ENCODE measurements around the gene PLA2G6. TPM values are rescaled to one million over a fixed set of nuclear protein-coding genes. Genes with fewer than 3 reads are reported as not detected.

The PLA2G6 gene
- total RNA-seq, 2 experiments from 2014 or later, result 33.9 to 83.9 TPM

DNA sequence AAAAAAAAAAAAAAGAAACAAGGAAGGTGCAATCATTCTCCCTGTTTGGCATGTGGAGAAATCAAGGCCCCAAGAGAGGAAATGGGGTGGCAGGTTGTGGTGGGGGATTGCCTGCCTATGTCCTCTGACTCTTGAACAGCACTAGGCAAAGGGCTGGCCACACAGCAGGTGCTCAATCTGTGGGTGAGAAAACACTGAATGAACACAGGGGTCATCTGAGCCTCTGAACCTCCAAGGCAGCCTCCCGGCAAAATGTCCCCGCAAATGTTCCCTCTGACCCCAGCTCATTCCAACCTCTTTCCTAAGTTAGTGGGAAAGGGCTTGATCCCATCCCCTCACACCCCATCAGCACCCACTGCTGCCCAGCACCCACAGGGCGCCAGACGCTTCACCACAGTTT, 4.6 kb downstream of the PLA2G6 start:
- no peak overlapping the region for H2AFZ ChIP-seq (ENCODE audit: low read length)
- H3K79me2 ChIP-seq (ENCODE audit: insufficient read depth, low read depth, low read length), result peaks cover 6% of the 10 kb centered on the region; the same call in 1 of the 2 replicates
- no peaks in the 10 kb centered on the region for H3K9me3 ChIP-seq (ENCODE audit: low read length)
- no peak for TF ChIP-seq EZH2phosphoT487 (IDR thresholded peaks at IDR 0.05; ENCODE audit: borderline replicate concordance, low read depth, low read length)
- TF ChIP-seq, protein P1, sequence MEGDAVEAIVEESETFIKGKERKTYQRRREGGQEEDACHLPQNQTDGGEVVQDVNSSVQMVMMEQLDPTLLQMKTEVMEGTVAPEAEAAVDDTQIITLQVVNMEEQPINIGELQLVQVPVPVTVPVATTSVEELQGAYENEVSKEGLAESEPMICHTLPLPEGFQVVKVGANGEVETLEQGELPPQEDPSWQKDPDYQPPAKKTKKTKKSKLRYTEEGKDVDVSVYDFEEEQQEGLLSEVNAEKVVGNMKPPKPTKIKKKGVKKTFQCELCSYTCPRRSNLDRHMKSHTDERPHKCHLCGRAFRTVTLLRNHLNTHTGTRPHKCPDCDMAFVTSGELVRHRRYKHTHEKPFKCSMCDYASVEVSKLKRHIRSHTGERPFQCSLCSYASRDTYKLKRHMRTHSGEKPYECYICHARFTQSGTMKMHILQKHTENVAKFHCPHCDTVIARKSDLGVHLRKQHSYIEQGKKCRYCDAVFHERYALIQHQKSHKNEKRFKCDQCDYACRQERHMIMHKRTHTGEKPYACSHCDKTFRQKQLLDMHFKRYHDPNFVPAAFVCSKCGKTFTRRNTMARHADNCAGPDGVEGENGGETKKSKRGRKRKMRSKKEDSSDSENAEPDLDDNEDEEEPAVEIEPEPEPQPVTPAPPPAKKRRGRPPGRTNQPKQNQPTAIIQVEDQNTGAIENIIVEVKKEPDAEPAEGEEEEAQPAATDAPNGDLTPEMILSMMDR (conservative IDR thresholded peaks at IDR 0.05; ENCODE audit: low read length), result no peak
- ChIA-PET POLR2A (no interaction called here), CTCF (ENCODE audit: unreplicated experiment) (no interaction called here)
- H3K36me3 ChIP-seq (ENCODE audit: insufficient read depth, low read length), result no peaks in the 10 kb centered on the region
- no peaks in the 10 kb centered on the region for H4K20me1 ChIP-seq (ENCODE audit: insufficient read depth, low read length)
- H3K4me1 ChIP-seq (ENCODE audit: insufficient read depth, low read length, poor library complexity, severe bottlenecking), result peaks cover 28% of the 10 kb centered on the region
- no peak for DNase-seq (ENCODE audit: low spot score)
- no peaks in the 10 kb centered on the region for H3K9me2 ChIP-seq (ENCODE audit: insufficient read depth, low read length)
- no peak overlapping the region for H3K4me2 ChIP-seq (ENCODE audit: low read length)
- no peak overlapping the region for H3K27ac ChIP-seq (ENCODE audit: low read depth, low read length, poor library complexity, severe bottlenecking)
- H3K4me3 ChIP-seq (ENCODE audit: low read depth, low read length, poor library complexity, severe bottlenecking), result no peak overlapping the region
- no TSS peak for BruUV-seq (replicated peaks)
- intact Hi-C loops (cut with micrococcal nuclease; ENCODE audit: unreplicated experiment), result no loop called here

DNA sequence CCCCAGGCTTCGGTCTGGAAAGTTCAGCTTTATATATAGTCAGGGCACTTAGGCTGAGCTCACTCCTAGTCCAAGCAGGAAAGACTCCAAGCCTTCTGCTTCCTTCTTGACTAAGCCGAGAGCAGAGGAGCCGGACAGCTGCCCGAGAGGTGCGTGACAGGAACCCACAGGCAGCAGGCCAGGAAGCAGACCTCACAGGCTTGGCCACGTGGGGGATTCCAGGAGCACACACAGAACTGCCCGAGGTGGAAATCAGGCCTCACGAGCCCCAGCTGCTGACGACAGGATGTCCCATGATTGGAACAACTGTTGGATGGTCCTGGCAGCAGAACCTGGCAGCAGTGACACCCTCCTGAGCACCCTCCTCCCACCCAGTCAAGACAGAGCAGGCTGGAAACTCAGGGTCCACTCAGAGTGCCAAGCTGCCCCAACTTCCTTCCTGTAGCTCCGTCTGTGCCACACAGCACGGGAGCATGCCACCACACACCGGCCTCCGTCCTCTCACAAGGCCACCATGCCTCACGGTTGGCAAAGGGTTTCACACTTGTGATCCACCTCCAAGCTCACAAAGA, 5.4 kb downstream of the PLA2G6 start:
- Histone ChIP-seq H2AFZ (ENCODE audit: low read length) (no peak overlapping the region), H3K4me3 (ENCODE audit: low read depth, low read length, poor library complexity, severe bottlenecking) (no peak overlapping the region), H3K4me1 (ENCODE audit: insufficient read depth, low read length, poor library complexity, severe bottlenecking) (peaks cover 30% of the 10 kb centered on the region), H3K4me2 (ENCODE audit: low read length) (no peak overlapping the region), H3K27ac (ENCODE audit: low read depth, low read length, poor library complexity, severe bottlenecking) (no peak overlapping the region), H3K9me3 (ENCODE audit: low read length) (no peaks in the 10 kb centered on the region), H3K9me2 (ENCODE audit: insufficient read depth, low read length) (no peaks in the 10 kb centered on the region), H3K36me3 (ENCODE audit: insufficient read depth, low read length) (no peaks in the 10 kb centered on the region), H4K20me1 (ENCODE audit: insufficient read depth, low read length) (no peaks in the 10 kb centered on the region), H3K79me2 (ENCODE audit: insufficient read depth, low read depth, low read length) (peaks cover 4% of the 10 kb centered on the region; the same call in 1 of the 2 replicates)
- POLR2A ChIA-PET, result no interaction called here
- intact Hi-C loops (cut with micrococcal nuclease; ENCODE audit: unreplicated experiment), result no loop called here
- TF ChIP-seq EZH2phosphoT487 (IDR thresholded peaks at IDR 0.05; ENCODE audit: borderline replicate concordance, low read depth, low read length), result no peak
- TF ChIP-seq, protein P1 (conservative IDR thresholded peaks at IDR 0.05; ENCODE audit: low read length), result no peak
- CTCF ChIA-PET (ENCODE audit: unreplicated experiment), result no interaction called here
- DNase-seq (ENCODE audit: low spot score), result no peak
- no TSS peak for BruUV-seq (replicated peaks)

DNA sequence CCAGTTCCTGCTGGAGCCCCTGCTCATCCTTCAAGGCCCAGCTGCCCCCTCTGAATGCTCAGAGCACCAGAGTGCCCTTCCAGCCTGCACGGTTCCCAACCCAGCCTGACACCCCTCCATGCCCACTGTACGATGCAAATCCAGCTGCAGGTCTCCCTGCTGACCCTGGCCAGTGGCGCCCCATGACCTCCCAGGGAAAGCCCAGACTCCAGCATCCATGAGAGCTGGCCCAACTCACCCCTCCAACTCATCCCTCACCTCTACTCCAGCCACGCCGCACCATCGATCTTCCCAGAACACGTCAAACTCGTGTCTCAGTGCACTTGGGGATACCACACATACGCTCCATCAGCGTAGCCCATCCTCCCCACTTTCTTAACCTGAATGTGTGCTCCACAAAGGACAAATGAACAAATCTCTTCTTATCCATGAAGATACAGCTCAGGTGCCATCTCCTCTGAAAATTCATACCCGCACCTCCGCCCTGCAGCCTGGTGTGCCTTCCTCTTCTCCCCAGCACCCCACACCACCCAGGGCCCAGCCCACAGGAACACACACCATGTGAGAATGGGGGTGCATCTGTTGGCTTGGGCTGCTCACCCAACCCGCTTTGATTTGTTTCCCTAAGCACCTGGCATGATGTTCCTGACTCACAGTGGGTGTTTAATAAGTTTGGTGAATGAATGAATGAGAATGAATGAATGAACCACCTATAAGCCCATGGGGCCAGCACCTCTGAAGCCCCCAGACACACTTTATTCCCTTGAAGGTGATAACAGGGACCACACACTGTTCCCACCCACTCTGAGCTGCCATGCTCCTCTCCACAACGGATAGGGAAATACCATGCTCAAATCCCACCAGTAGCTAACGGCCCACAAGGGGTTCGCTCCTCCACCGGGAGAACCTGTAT, 6.2 kb downstream of the PLA2G6 start:
- Histone ChIP-seq H3K4me3 (ENCODE audit: low read depth, low read length, poor library complexity, severe bottlenecking) (no peak overlapping the region), H3K4me2 (ENCODE audit: low read length) (no peak overlapping the region), H3K36me3 (ENCODE audit: insufficient read depth, low read length) (no peaks in the 10 kb centered on the region), H3K9me2 (ENCODE audit: insufficient read depth, low read length) (no peaks in the 10 kb centered on the region), H3K79me2 (ENCODE audit: insufficient read depth, low read depth, low read length) (no peaks in the 10 kb centered on the region), H3K4me1 (ENCODE audit: insufficient read depth, low read length, poor library complexity, severe bottlenecking) (peaks cover 22% of the 10 kb centered on the region), H2AFZ (ENCODE audit: low read length) (no peak overlapping the region), H4K20me1 (ENCODE audit: insufficient read depth, low read length) (no peaks in the 10 kb centered on the region), H3K27ac (ENCODE audit: low read depth, low read length, poor library complexity, severe bottlenecking) (no peak overlapping the region), H3K9me3 (ENCODE audit: low read length) (no peaks in the 10 kb centered on the region)
- ChIA-PET CTCF (ENCODE audit: unreplicated experiment) (no interaction called here), POLR2A (no interaction called here)
- no peak for TF ChIP-seq EZH2phosphoT487 (IDR thresholded peaks at IDR 0.05; ENCODE audit: borderline replicate concordance, low read depth, low read length)
- TF ChIP-seq, protein P1 (conservative IDR thresholded peaks at IDR 0.05; ENCODE audit: low read length), result no peak
- no peak for DNase-seq (ENCODE audit: low spot score)
- BruUV-seq (replicated peaks), result no TSS peak
- intact Hi-C loops (cut with micrococcal nuclease; ENCODE audit: unreplicated experiment), result no loop called here

Measured in OCI-LY7 (cell line).